Transverse colon (tissue), 4 donors: ENCODE measurements around the gene PINK1.

ENCODE experiments used
- POLR2A ChIP-seq: fragments of 450-650 bp; IDR thresholded peaks from one replicate; pipeline ENCODE4 v1.6.1; 2016; ENCODE audit warnings: antibody characterized with exemption, mild to moderate bottlenecking, moderate library complexity
- POLR2AphosphoS5 ChIP-seq, 3 donors: sonication (generic); formaldehyde crosslinking; IDR thresholded peaks; one replicate each; pipeline ENCODE4 v1.6.1; 2016; ENCODE audit warnings: antibody characterized with exemption in 3 of 3
- TF ChIP-seq, protein P1 (sequence below), 5 experiments: fragments of 200-600 bp in 3 of 5; fragments of 450-650 bp in 2 of 5; sonication (generic) in 3 of 5; IDR thresholded peaks; 1 replicate in 2 of 5; 2 replicates in 3 of 5; pipeline ENCODE4 v1.5.1; 2016 to 2017; ENCODE audit warnings: antibody characterized with exemption in 5 of 5, inconsistent platforms in 3 of 5, mild to moderate bottlenecking in 2 of 5, moderate library complexity in 1 of 5

DNA sequence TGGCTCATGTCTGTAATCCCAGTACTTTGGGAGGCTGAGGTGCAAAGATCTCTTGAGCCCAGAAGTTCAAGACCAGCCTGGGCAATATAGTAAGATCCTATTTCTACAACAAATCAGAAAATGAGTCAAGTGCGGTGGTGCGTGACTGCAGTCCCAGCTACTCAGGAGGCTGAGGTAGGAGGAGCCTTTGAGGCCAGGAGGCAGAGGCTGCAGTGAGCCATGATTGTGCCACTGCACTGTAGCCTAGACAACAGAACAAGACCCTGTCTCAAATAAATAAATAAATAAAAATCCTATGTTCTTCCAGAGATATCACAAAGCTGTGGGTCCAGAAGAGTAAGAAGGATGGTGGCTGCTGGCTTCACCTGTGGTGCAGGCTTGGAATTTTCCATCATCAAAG, 22.3 kb upstream of the PINK1 start:
- TF ChIP-seq, protein P1, sequence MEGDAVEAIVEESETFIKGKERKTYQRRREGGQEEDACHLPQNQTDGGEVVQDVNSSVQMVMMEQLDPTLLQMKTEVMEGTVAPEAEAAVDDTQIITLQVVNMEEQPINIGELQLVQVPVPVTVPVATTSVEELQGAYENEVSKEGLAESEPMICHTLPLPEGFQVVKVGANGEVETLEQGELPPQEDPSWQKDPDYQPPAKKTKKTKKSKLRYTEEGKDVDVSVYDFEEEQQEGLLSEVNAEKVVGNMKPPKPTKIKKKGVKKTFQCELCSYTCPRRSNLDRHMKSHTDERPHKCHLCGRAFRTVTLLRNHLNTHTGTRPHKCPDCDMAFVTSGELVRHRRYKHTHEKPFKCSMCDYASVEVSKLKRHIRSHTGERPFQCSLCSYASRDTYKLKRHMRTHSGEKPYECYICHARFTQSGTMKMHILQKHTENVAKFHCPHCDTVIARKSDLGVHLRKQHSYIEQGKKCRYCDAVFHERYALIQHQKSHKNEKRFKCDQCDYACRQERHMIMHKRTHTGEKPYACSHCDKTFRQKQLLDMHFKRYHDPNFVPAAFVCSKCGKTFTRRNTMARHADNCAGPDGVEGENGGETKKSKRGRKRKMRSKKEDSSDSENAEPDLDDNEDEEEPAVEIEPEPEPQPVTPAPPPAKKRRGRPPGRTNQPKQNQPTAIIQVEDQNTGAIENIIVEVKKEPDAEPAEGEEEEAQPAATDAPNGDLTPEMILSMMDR (IDR thresholded peaks at IDR 0.05), result no peak
- TF ChIP-seq POLR2A (no peak), POLR2AphosphoS5 (IDR thresholded peaks at IDR 0.05) (no peak)
